ENCODE measurements around the gene TMEM9B.
"Not testable (repeated sequence)": the region's sequence is repeated elsewhere in the genome, so short reads cannot be mapped to it uniquely, and the experiment has no call there.

The TMEM9B gene

GRCh38 chr11:8964324-8965320 lies at the start of gene TMEM9B:
TMEM9B (minus strand) TSS chr11:8964442; CDS start chr11:8964313, 129 bp downstream.
- Mint-ChIP-seq H3K27ac (peak within 1 kb of the TSS; percentile 82 to 96 (median 89)), H3K27me3 (ENCODE audit: low read depth) (no peaks in the 10 kb centered on the region), H3K36me3 (ENCODE audit: low read depth) (no peaks in the 10 kb centered on the region), H3K9me3 (no peaks in the 10 kb centered on the region), H3K4me1 (peaks cover 24% of the 10 kb centered on the region), H3K4me3 (peak within 1 kb of the TSS; percentile 94 to 98 (median 98))
- no peak for TF ChIP-seq CTCF (IDR thresholded peaks at IDR 0.05; ENCODE audit: unreplicated experiment in 3 of 3)

GRCh38 chr11:9013373-9013772 lies 49.1 kb upstream of the TMEM9B start:
- TF ChIP-seq CTCF (IDR thresholded peaks at IDR 0.05; ENCODE audit: unreplicated experiment in 3 of 3): no peak
- Mint-ChIP-seq H3K9me3 (peaks cover 28% of the 10 kb centered on the region), H3K27me3 (ENCODE audit: low read depth) (peaks cover 21% of the 10 kb centered on the region)

GRCh38 chr11:9009538-9009937 lies 45.3 kb upstream of the TMEM9B start:
- not testable (repeated sequence) for H3K27ac Mint-ChIP-seq; H3K36me3 Mint-ChIP-seq (ENCODE audit: low read depth); H3K4me1 Mint-ChIP-seq; H3K4me3 Mint-ChIP-seq
- peaks cover 59% of the 10 kb centered on the region for H3K27me3 Mint-ChIP-seq (ENCODE audit: low read depth)
- peaks cover 28% of the 10 kb centered on the region for H3K9me3 Mint-ChIP-seq

More at GRCh38 chr11:9013373-9013772, 49.1 kb upstream of the TMEM9B start:
- no peak overlapping the region for H3K4me3 Mint-ChIP-seq
- no peak overlapping the region for H3K27ac Mint-ChIP-seq
- no peaks in the 10 kb centered on the region for H3K36me3 Mint-ChIP-seq (ENCODE audit: low read depth)
- H3K4me1 Mint-ChIP-seq: peaks cover 13% of the 10 kb centered on the region

- Mint-ChIP-seq H3K9me3 (peaks cover 28% of the 10 kb centered on the region), H3K27ac (no peak overlapping the region), H3K4me1 (peaks cover 8% of the 10 kb centered on the region), H3K4me3 (no peak overlapping the region), H3K36me3 (ENCODE audit: low read depth) (no peaks in the 10 kb centered on the region), H3K27me3 (ENCODE audit: low read depth) (peaks cover 59% of the 10 kb centered on the region)
- no peak for TF ChIP-seq CTCF (IDR thresholded peaks at IDR 0.05; ENCODE audit: unreplicated experiment in 3 of 3)
Measured at GRCh38 chr11:9008661-9009060, 44.4 kb upstream of the TMEM9B start.

- TF ChIP-seq CTCF (IDR thresholded peaks at IDR 0.05; ENCODE audit: unreplicated experiment in 3 of 3): no peak
- Mint-ChIP-seq H3K9me3 (peaks cover 26% of the 10 kb centered on the region), H3K27me3 (ENCODE audit: low read depth) (peaks cover 64% of the 10 kb centered on the region), H3K4me1 (peaks cover 12% of the 10 kb centered on the region), H3K36me3 (ENCODE audit: low read depth) (no peaks in the 10 kb centered on the region), H3K27ac (no peak overlapping the region), H3K4me3 (no peak overlapping the region)
Measured at GRCh38 chr11:9008011-9008550, 43.8 kb upstream of the TMEM9B start.

GRCh38 chr11:9005087-9005486 lies 40.8 kb upstream of the TMEM9B start:
- TF ChIP-seq CTCF (IDR thresholded peaks at IDR 0.05; ENCODE audit: unreplicated experiment in 3 of 3): no peak
- H3K4me3 Mint-ChIP-seq: peak overlapping the region; percentile 69 to 74 (median 73)

More at GRCh38 chr11:9005087-9005486, 40.8 kb upstream of the TMEM9B start:
- Mint-ChIP-seq H3K27ac (no peak overlapping the region), H3K27me3 (ENCODE audit: low read depth) (peaks cover 86% of the 10 kb centered on the region), H3K36me3 (ENCODE audit: low read depth) (no peaks in the 10 kb centered on the region), H3K4me1 (peaks cover 13% of the 10 kb centered on the region), H3K9me3 (peaks cover 5% of the 10 kb centered on the region)

All from nephron (organoid).